ENCODE data around the gene AGFG2. TPM values are rescaled to one million over a fixed set of nuclear protein-coding genes. Genes with fewer than 3 reads are reported as not detected.

AGFG2 gene
- total and polyA plus RNA-seq, 2 of the 13 experiments (the other 11 are each of a cell fraction or from before 2014, with no cell fraction given) = 125 to 132 TPM

GRCh38 chr7:100544967-100545359 is 6.0 kb downstream of the AGFG2 start (continued):
- TF ChIP-seq AKNA (CRISPR knock-in tag; IDR thresholded peaks at IDR 0.05; ENCODE audit: borderline replicate concordance) = no peak
- no peak for TF ChIP-seq GPBP1L1 (CRISPR knock-in tag; IDR thresholded peaks at IDR 0.05)
- no peak for TF ChIP-seq ZNF672 (CRISPR knock-in tag; IDR thresholded peaks at IDR 0.05)
- no peak for TF ChIP-seq AFF4 (CRISPR knock-in tag; IDR thresholded peaks at IDR 0.05)
- TF ChIP-seq TSC22D2 (CRISPR knock-in tag; IDR thresholded peaks at IDR 0.05; ENCODE audit: borderline replicate concordance) = no peak
- TF ChIP-seq JUNB (CRISPR knock-in tag; IDR thresholded peaks at IDR 0.05; ENCODE audit: borderline replicate concordance) = no peak
- peak in 1 of 2 experiments; percentile 31; a peak in 2 of 4 replicates for TF ChIP-seq POLR2A (IDR thresholded peaks at IDR 0.05; ENCODE audit: insufficient read depth in 1 of 2, low read depth in 2 of 2, low read length in 2 of 2)
- 0 out of 2 replicates have a peak, but pooled peaks have one; percentile 4 for TF ChIP-seq ZNF547 (CRISPR knock-in tag; IDR thresholded peaks at IDR 0.05)
- TF ChIP-seq ZNF232 (CRISPR knock-in tag; IDR thresholded peaks at IDR 0.05; ENCODE audit: borderline replicate concordance) = no peak; the same call in 1 of the 2 replicates
- TF ChIP-seq PPARG (CRISPR knock-in tag; conservative IDR thresholded peaks at IDR 0.05) = no peak
- no peak for TF ChIP-seq ZNF687 (CRISPR knock-in tag; IDR thresholded peaks at IDR 0.05)
- TF ChIP-seq ZBTB34 (CRISPR knock-in tag; IDR thresholded peaks at IDR 0.05) = peak; percentile 49; the same call in 1 of the 2 replicates
- no peak for TF ChIP-seq EEA1 (CRISPR knock-in tag; IDR thresholded peaks at IDR 0.05; ENCODE audit: borderline replicate concordance)
- TF ChIP-seq ATAD3A (CRISPR knock-in tag; IDR thresholded peaks at IDR 0.05) = no peak
